ENCODE results near the gene PSMC5.
A peak's percentile ranks its signal among the peaks of the same experiment; 100 is the strongest.
"Not testable (repeated sequence)": the region's sequence is repeated elsewhere in the genome, so short reads cannot be mapped to it uniquely, and the experiment has no call there.

The PSMC5 gene

GRCh38 chr17:63841350-63842172 is 14.3 kb downstream of the PSMC5 start:
- peak; percentile 35 for DNase-seq

GRCh38 chr17:63842173-63842539 is 14.9 kb downstream of the PSMC5 start:
- no peak for DNase-seq

GRCh38 chr17:63842540-63843386 is 15.5 kb downstream of the PSMC5 start, which contains the start of gene SMARCD2:
Gene SMARCD2 (minus strand): TSS chr17:63842685. CDS start chr17:63842674, 11 bp downstream.
- peak; percentile 99 for DNase-seq

GRCh38 chr17:63843387-63843888 is 16.2 kb downstream of the PSMC5 start:
- peak; percentile 33 for DNase-seq

- no peak for DNase-seq
Measured at GRCh38 chr17:63843910-63844677, 16.9 kb downstream of the PSMC5 start.

- no peak for DNase-seq
Measured at GRCh38 chr17:63845509-63845908, 18.3 kb downstream of the PSMC5 start.

- DNase-seq = no peak
Measured at GRCh38 chr17:63847525-63848249, 20.5 kb downstream of the PSMC5 start.

GRCh38 chr17:63848834-63849689 is 21.8 kb downstream of the PSMC5 start:
- peak; percentile 98 for DNase-seq

- DNase-seq = no peak
Measured at GRCh38 chr17:63850401-63850800, 23.2 kb downstream of the PSMC5 start.

- no peak for DNase-seq
Measured at GRCh38 chr17:63853260-63853659, 26.0 kb downstream of the PSMC5 start.

- DNase-seq = no peak
Measured at GRCh38 chr17:63854709-63855108, 27.5 kb downstream of the PSMC5 start.

- DNase-seq = no peak
Measured at GRCh38 chr17:63855185-63855584, 28.0 kb downstream of the PSMC5 start.

GRCh38 chr17:63856425-63856824 is 29.2 kb downstream of the PSMC5 start:
- not testable (repeated sequence) for DNase-seq

- no peak for DNase-seq
Measured at GRCh38 chr17:63859257-63859656, 32.0 kb downstream of the PSMC5 start.

- DNase-seq = not testable (repeated sequence)
Measured at GRCh38 chr17:63866625-63867024, 39.4 kb downstream of the PSMC5 start.

GRCh38 chr17:63869491-63870291 is 42.5 kb downstream of the PSMC5 start:
- DNase-seq = not testable (repeated sequence)

- not testable (repeated sequence) for DNase-seq
Measured at GRCh38 chr17:63870292-63870665, 43.0 kb downstream of the PSMC5 start.

GRCh38 chr17:63871646-63872365 is 44.6 kb downstream of the PSMC5 start:
- DNase-seq = not testable (repeated sequence)

GRCh38 chr17:63873577-63873976 is 46.3 kb downstream of the PSMC5 start, which contains the start of gene CSH2:
Gene CSH2 (minus strand): TSS chr17:63873677. CDS start chr17:63873614, 63 bp downstream.
- not testable (repeated sequence) for DNase-seq

Data from stimulated activated CD4-positive, alpha-beta T cell treated with anti-CD3 and anti-CD28 coated beads, Interleukin-15, amount 100 ng/mL, for 24 hours (primary cell).